GM12892 (cell line): Measurements from ENCODE around the gene ELP1.

Experiments used
- POLR2A ChIP-seq: IDR thresholded peaks from 2 replicates; pipeline ENCODE4 v1.6.1; 2011; ENCODE audit warnings: low read depth, low read length, control low read depth
- POLR2AphosphoS5 ChIP-seq: IDR thresholded peaks from 2 replicates; pipeline ENCODE4 v1.6.1; 2011; ENCODE audit warnings: low read depth, low read length, control low read depth

- no peak for TF ChIP-seq POLR2AphosphoS5
- no peak for TF ChIP-seq POLR2A
Measured at GRCh38 chr9:108883085-108883484, 50.8 kb downstream of the ELP1 start.
